ENCODE data around the gene LYAR.

GRCh38 chr4:4332529-4332928 is 42.6 kb upstream of the LYAR start:
- no peak for TF ChIP-seq CTCF (optimal IDR thresholded peaks at IDR 0.05 in 1 of 3, IDR thresholded peaks at IDR 0.05 in 1 of 3, conservative IDR thresholded peaks at IDR 0.05 in 1 of 3; ENCODE audit: extremely low read depth in 1 of 3, insufficient read depth in 2 of 3, low read length in 3 of 3)
- TF ChIP-seq EZH2 (IDR thresholded peaks at IDR 0.05; ENCODE audit: low read length): no peak

All from keratinocyte (primary cell).